ELR (cell line): ENCODE measurements around the gene QPCT.

Experiments
- DNase-seq: peaks from one replicate; pipeline ENCODE4 v3.0.0-alpha.2; 2015; ENCODE audit warnings: low read depth

QPCT gene

DNA sequence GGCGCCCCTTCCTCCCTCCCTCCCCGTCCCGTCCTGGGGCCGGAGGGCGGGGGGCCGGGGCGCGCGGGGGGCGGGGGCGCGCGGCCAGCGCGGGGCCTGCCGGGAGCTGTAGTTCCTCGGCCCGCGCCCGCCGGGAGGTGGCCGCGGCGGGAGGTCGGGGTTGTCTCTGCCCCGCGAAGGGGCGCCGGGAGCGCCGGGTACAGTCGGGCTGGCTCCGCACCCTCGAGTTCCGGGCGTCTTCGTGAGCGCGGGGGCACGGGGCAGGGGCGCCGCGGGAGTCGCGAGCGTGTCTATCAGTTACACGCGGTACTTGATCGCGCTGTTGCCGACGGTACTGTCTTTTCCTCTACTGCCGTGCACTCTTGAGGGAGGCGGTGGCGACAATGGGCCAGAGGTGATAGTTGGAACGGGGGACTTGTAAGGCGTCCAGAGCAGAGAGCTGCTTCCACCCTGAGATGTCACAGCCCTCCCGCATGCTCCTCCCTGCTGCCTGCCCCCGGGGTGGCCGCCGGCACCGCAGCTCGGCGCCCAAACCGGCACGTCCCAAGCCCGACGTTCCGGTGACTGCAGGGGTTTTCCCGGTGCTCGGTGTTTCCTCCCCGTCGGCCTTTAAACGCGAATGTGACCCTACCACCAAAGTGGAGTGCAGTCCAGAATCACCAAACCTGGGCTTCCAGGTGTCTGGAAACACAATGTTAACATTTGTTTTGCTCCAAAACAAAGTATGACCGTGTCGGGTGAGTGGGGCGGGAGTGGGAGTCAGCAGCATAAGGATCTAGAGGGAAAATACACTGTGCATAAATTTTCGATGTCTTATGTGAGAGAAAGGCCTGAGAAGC lies 19.4 kb upstream of the QPCT start, which contains the start of gene PRKD3:
Gene PRKD3 (minus strand): TSS at position 48 of the 839 bp plus-strand sequence. CDS start 8,309 bp downstream, outside the sequence.
- DNase-seq, result peak; percentile 72

DNA sequence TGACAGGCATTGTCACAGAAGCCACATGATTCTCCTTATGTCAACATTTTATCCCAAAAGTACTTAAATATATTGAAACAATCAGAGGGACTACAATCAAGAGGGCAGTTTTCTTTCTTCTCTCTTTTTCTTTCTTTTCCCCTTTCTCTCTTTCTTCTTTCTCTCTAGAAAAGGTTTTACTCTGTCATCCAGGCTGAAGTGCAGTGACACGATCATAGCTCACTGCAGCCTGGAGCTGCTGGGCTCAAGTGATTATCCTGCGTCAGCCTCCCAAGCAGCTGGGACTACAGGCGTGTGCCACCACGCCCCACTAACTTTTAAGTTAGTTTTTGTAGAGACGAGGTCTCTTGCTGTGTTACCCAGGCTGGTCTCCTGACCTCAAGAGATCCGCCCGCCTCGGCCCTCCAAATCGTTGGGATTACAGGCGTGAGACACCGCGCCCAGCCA lies 18.8 kb upstream of the QPCT start:
- no peak for DNase-seq

GRCh38 chr2:37326285-37326684 lies 18.1 kb upstream of the QPCT start:
- DNase-seq, result peak; percentile 79

DNA sequence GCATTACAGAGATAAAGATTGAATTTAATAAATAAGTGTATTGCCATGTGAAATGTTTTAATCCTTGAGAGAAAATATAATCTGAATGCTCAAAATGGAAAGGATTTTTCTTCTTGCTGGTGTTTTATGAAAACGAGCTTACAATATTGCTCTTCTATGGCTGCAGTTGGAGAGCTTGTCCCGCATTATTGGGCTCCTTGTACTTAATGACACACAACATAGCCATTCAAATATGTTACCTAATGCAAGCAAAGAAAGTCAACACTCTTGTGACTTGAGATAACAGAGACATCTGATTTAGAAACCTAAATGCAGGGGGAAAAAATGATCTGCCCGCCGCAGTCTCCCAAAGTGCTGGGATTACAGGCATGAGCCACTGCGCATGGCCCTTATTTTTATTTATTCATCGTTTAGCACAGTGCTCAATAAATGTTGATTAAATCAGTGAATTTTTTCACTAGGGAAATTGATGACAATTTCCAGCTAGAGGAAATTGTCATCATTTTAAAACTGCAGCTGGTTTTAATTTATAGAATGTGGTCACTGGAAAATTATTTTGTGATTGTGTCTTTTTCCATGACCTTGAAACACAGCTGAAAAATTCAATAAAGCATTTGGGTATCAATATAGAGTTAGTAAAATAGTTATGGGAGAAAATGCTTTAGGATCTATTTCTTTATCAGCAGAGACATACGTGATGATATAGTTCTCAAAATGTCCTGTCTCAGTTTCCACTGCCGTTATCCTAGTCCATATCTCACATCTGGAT lies 17.4 kb upstream of the QPCT start:
- no peak for DNase-seq

DNA sequence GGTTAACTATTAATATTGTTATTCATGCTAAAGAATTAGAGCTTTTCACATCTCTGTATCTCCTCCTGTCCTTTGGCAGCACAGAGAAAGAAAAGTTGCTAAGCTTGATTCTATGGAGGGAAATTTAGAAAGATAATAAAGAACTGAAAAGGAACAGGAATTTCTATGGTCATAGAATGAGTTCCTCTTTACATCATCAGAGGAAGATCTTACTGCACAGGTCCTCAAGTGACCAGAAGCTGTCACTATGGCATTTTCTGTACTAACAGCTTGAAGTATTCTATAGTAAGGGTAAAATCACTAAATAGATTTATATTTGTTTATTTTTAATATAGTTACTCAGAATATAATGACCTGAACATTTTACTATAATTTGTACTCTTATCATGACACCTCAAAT lies 13.7 kb upstream of the QPCT start:
- DNase-seq, result no peak

- DNase-seq, result no peak
Measured at GRCh38 chr2:37332560-37332959, 11.9 kb upstream of the QPCT start.

GRCh38 chr2:37333256-37333655 lies 11.2 kb upstream of the QPCT start:
- no peak for DNase-seq

- no peak for DNase-seq
Measured at GRCh38 chr2:37335604-37336003, 8.8 kb upstream of the QPCT start.

DNA sequence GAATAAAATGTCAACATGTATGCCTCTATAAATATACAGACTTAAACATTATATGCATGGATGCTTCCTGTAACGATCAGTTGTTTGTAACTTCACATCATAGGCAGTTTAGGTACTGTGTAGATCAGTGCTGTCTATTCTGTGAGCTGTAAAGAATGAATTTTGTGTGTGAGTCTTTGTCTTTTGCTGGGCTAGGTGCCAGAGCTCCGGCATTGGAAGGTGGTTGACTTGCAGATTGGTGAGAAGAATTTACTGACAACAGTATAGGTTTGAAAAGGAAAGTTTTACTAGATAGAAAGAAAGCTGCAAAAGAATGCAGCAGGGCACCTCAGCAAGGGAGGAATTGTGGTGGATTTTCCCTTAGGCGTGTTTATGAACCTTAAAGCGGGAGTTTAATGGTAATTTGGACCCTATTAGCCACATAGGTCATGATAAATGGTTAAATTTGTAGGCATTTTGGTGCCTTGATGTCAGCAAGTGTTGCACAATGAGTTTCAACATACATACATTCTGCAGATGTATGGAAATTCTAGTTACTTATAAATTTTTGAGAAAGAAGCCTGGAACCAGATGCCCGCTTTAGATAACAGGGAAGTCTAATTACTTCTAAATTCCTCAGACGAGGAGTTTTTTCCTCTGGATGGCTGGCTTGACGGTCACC lies 6.7 kb upstream of the QPCT start:
- no peak for DNase-seq

DNA sequence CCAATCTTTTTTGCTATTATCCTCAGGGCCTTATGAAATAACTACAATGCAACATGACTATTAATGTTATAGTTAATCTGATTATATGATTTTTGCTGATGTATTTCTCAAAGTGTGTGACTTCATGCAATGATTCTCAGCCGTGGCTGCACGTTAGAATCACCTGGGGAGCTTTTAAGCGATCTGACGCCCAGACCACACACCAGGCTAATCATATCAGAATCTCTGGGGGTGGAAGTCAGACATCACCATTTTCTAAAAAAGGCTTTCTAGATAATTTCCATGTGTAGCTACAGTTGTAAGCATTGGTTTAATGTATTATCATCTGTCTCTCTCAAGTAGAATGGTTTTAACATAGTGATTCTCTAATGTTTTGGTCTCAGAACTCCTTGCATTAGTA lies 5.5 kb upstream of the QPCT start:
- DNase-seq, result no peak

GRCh38 chr2:37340637-37341036 lies 3.8 kb upstream of the QPCT start:
- no peak for DNase-seq

- no peak for DNase-seq
Measured at GRCh38 chr2:37342591-37343220, 1.7 kb upstream of the QPCT start.

GRCh38 chr2:37343537-37344434 lies 644 bp upstream of the QPCT start:
- DNase-seq, result peak; percentile 52

- DNase-seq, result no peak
Measured at GRCh38 chr2:37348155-37348554, 3.7 kb downstream of the QPCT start.

DNA sequence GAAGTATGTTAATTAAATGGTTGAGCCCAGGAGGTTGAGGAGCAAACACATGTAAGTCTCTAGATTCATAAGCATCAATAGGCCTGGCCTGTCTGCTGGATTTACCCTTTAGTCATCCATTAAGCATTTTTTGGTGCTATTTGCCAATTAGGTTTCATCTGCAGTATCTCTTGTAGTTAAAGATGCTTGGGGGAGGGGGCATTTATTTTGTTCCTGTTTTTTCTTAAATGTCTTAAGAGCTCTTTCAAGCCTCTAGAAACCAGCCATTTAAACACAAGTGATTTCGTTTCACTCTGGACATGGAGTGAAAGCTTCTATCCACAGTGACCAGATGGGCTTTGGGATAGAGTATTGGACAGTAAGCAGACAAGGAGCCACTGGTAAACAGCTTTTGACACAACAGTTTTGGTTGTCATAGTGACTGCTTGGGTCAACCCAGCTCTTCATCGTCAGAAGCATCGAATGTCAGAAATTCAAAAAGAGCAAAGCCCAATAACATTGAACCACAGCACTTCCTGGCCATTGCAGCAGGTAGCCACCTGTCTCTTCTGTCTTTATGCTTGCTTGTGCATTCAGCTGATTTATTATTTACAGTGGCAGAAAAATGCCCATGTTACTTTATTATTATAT lies 4.9 kb downstream of the QPCT start:
- DNase-seq, result no peak

DNA sequence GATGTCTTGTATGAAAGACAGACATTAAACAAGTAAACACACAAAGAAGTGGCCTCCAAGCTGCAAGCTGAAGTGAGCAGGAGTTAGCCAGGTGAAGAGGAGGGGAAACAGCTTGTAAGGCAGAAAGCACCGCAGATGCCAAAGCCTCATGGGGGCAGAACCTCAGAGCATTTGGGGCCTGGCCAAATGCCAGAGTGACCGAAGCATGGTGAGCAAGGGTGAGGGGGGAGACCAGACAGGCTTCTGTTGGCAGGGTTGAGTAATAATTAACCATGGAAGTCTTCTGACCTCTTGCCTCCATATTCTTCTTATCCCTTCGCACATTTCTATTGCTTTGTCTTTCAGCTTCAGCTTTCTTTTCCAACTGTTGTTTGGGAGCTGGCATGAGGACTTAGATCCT lies 5.6 kb downstream of the QPCT start:
- no peak for DNase-seq

DNA sequence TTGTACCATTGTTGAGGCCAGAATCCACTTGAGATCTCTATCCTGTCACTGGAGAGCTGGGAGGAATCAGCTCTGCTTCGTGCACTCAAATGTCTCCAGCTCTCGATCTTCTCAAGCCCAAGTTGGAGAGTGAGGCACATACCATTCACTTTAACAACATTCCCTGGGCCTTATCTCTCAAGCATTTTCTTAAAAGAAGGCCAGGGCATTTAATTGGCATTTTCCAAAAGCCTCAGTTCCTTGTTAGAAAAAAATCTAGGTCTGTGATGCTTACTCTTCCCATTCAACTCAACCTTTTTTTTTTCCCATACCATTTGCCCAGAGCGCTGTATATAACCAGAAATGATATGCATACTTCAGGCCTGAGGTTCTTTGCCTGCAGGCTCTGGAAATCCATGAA lies 10.1 kb downstream of the QPCT start:
- no peak for DNase-seq

- DNase-seq, result no peak
Measured at GRCh38 chr2:37355735-37356134, 11.3 kb downstream of the QPCT start.

DNA sequence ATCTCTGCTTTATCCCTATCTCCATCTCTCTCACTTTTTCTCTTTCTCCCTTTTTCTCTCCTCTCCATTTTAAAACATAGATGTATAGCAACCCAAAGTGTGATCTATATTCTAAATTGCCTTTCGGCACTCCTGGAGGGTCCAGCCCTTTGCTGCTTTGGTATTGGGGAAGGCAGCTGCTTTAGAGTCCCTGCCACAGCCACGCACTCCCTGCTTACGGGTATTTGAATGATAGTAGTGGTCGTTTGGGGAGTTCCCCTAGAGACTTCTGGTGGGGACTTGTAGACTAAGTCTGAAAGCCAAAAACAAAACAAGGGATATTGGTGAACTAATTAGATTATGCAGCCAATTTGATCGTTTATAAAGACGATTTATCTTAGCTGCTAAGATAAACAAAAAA lies 11.9 kb downstream of the QPCT start:
- DNase-seq, result no peak

DNA sequence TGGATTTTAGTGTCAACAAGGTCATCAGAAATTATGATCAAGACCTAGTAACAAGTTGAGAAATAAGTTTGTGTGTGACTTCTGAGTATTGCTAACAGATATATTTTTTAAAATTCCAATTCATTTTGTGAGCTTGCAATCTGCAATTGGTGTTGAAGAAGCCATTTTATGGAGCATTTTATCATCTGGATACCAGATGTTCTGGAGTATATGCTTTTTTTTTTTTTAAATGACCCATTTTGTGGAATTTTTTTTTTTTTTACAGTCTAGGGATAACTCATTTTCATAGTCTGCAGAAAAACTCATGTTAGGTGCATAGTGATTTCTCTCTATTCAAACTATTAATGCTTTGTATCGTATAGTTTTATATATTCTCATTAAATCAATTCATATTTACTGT lies 12.6 kb downstream of the QPCT start:
- no peak for DNase-seq

DNA sequence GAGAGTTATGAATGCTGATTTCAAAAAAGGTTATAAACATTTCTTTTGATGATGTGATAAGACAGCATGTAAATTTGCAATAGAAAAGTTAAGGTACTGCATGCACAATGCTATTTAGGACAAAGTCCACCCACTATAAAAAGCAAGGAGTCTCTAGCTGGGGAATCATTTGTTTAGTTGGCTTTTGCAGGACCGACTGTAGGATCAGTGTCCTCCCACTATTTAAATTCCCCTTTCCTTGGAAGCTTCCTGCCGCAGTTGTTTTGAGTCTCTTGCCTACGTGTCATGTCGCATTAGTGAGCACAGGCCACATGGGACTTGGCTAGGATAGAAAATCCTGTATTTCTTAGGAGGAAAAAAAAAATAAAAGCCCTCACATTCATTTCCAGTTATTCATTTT lies 13.1 kb downstream of the QPCT start:
- no peak for DNase-seq
